ENCODE data around the gene CHPT1.

CHPT1 gene

GRCh38 chr12:101748907-101749306 is 51.5 kb downstream of the CHPT1 start:
- POLR2A ChIA-PET (ENCODE audit: low non-redundant PET) = no interaction called here
- DNase-seq (ENCODE audit: low spot score) = no peak
- TF ChIP-seq, protein P1, sequence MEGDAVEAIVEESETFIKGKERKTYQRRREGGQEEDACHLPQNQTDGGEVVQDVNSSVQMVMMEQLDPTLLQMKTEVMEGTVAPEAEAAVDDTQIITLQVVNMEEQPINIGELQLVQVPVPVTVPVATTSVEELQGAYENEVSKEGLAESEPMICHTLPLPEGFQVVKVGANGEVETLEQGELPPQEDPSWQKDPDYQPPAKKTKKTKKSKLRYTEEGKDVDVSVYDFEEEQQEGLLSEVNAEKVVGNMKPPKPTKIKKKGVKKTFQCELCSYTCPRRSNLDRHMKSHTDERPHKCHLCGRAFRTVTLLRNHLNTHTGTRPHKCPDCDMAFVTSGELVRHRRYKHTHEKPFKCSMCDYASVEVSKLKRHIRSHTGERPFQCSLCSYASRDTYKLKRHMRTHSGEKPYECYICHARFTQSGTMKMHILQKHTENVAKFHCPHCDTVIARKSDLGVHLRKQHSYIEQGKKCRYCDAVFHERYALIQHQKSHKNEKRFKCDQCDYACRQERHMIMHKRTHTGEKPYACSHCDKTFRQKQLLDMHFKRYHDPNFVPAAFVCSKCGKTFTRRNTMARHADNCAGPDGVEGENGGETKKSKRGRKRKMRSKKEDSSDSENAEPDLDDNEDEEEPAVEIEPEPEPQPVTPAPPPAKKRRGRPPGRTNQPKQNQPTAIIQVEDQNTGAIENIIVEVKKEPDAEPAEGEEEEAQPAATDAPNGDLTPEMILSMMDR (conservative IDR thresholded peaks at IDR 0.05; ENCODE audit: low read depth) = no peak
- no peak overlapping the region for H3K27ac ChIP-seq
- CTCF ChIA-PET = no interaction called here

DNA sequence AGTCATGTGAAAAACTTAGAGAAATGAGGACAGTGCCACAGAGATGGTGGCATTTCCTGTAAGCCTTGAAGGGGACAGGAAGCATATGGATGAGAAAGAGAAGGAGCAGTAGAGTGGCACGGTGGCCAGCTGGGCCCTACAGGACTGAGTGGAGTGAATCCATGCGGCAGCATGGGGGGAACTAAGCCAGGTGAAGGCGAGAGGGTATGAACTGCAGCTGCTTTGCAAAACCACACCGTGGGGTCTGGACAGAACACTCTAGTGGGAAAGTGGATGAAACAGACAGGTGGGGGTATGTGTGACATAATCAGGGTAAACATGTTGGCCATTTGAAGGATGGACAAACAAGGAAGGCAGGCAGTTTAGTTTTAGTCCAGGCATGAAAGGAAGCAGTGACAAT is 52.2 kb downstream of the CHPT1 start:
- CTCF ChIA-PET = no interaction called here
- POLR2A ChIA-PET (ENCODE audit: low non-redundant PET) = no interaction called here
- TF ChIP-seq, protein P1 (conservative IDR thresholded peaks at IDR 0.05; ENCODE audit: low read depth) = no peak
- no peak overlapping the region for H3K27ac ChIP-seq
- no peak for DNase-seq (ENCODE audit: low spot score)

GRCh38 chr12:101750152-101750551 is 52.7 kb downstream of the CHPT1 start:
- no peak for DNase-seq (ENCODE audit: low spot score)
- CTCF ChIA-PET = no interaction called here
- POLR2A ChIA-PET (ENCODE audit: low non-redundant PET) = no interaction called here
- no peak overlapping the region for H3K27ac ChIP-seq
- TF ChIP-seq, protein P1 (conservative IDR thresholded peaks at IDR 0.05; ENCODE audit: low read depth) = no peak

- H3K27ac ChIP-seq = no peak overlapping the region
- DNase-seq (ENCODE audit: low spot score) = peak; percentile 58
- POLR2A ChIA-PET (ENCODE audit: low non-redundant PET) = interaction anchor here (0.6 kb wide), 1 partner anchor 189 kb away, joined by 3 read pairs; no protein-coding TSS in a partner anchor
- CTCF ChIA-PET = interaction anchor here (0.6 to 1.2 kb wide), 13 partner anchors 12 to 361 kb away, joined by 3 to 7 read pairs (median 3); partner anchors contain the start of gene GNPTAB
- TF ChIP-seq, protein P1 (conservative IDR thresholded peaks at IDR 0.05; ENCODE audit: low read depth) = peak; percentile 78
These were observed 62.1 kb downstream of the CHPT1 start for GRCh38 chr12:101759396-101760047.

DNA sequence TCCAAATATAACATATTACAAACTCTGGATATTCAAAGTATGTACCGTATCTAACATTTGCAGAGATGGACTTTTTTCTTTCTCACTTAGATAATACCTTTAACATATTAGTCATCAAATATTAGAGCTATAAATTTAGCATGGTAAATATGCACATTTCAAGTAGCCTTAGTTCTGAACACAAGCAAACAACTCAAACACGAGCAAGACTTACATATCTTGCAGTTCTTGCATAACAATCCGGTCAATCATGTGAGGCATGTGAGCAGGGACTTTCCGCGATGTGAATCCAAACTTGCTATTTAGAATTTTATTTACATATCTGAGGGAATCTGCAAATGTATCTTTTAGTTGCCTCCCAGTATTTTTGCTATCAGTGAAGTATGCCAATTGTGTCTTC is 63.9 kb downstream of the CHPT1 start:
- no peak overlapping the region for H3K27ac ChIP-seq
- CTCF ChIA-PET = interaction anchor here (0.7 kb wide), 1 partner anchor 119 kb away, joined by 3 read pairs; no protein-coding TSS in a partner anchor
- TF ChIP-seq, protein P1 (conservative IDR thresholded peaks at IDR 0.05; ENCODE audit: low read depth) = no peak
- no peak for DNase-seq (ENCODE audit: low spot score)
- POLR2A ChIA-PET (ENCODE audit: low non-redundant PET) = no interaction called here

DNA sequence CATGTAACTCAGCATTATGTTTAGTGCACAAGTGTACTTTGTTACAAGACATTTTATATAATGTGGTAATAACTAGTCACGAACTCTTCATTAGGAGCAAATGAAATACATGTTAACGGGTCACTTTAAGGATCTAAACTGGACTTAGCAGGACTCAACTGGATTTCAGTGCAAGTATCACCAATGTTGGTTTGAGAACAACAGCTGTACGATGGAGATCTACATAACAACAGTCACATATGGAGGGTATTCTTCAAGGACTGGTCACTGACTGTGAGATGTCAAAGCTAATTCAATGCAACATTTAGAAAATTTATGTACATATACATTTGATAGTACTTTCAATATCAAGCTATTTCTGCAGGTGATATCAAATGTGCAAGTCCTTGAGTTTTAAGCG is 64.3 kb downstream of the CHPT1 start:
- TF ChIP-seq, protein P1 (conservative IDR thresholded peaks at IDR 0.05; ENCODE audit: low read depth) = no peak
- no peak for DNase-seq (ENCODE audit: low spot score)
- POLR2A ChIA-PET (ENCODE audit: low non-redundant PET) = no interaction called here
- CTCF ChIA-PET = interaction anchor here (0.5 kb wide), 1 partner anchor 178 kb away, joined by 3 read pairs; no protein-coding TSS in a partner anchor
- no peak overlapping the region for H3K27ac ChIP-seq
